HepG2 (cell line): ENCODE measurements around the gene HBA2. TPM values are rescaled to one million over a fixed set of nuclear protein-coding genes. Genes with fewer than 3 reads are reported as not detected.

Source experiments
- ATF2 ChIP-seq: sonication (generic); formaldehyde crosslinking; IDR thresholded peaks from 2 replicates; pipeline ENCODE4 v1.4.0; 2020; ENCODE audit warnings: missing genetic modification reagents
- ATF5 ChIP-seq: sonication (generic); formaldehyde crosslinking; IDR thresholded peaks from 2 replicates; pipeline ENCODE4 v1.4.0; 2020; ENCODE audit warnings: mild to moderate bottlenecking, low read depth, missing genetic modification reagents
- ATM ChIP-seq: fragments of 450-650 bp; IDR thresholded peaks from 2 replicates; pipeline ENCODE4 v1.7.1; 2017; ENCODE audit warnings: mild to moderate bottlenecking, borderline replicate concordance
- FOXO1 ChIP-seq: sonication (generic); formaldehyde crosslinking; IDR thresholded peaks from 2 replicates; pipeline ENCODE4 v1.4.0; 2020; ENCODE audit warnings: missing genetic modification reagents
- JUND ChIP-seq: sonication (generic); formaldehyde crosslinking; IDR thresholded peaks from 2 replicates; pipeline ENCODE4 v1.8.0; 2022; ENCODE audit warnings: mild to moderate bottlenecking, missing genetic modification reagents
- KLF11 ChIP-seq: IDR thresholded peaks from 2 replicates; pipeline ENCODE4 v1.6.1; 2016; ENCODE audit warnings: missing compliant biosample characterization
- KLF12 ChIP-seq: sonication (generic); formaldehyde crosslinking; IDR thresholded peaks from 2 replicates; pipeline ENCODE4 v1.4.0; 2020; ENCODE audit warnings: missing genetic modification reagents, borderline replicate concordance
- MYNN ChIP-seq: sonication (generic); formaldehyde crosslinking; IDR thresholded peaks from 2 replicates; pipeline ENCODE4 v1.4.0; 2020; ENCODE audit warnings: mild to moderate bottlenecking, low read depth, missing genetic modification reagents
- NFIB ChIP-seq: sonication (generic); formaldehyde crosslinking; IDR thresholded peaks from 2 replicates; pipeline ENCODE4 v1.9.0; 2021; ENCODE audit warnings: missing genetic modification reagents, mild to moderate bottlenecking, borderline replicate concordance
- NFYC ChIP-seq: IDR thresholded peaks from 2 replicates; pipeline ENCODE4 v1.6.1; 2016; ENCODE audit warnings: missing genetic modification reagents, missing compliant biosample characterization
- RXRB ChIP-seq: IDR thresholded peaks from 2 replicates; pipeline ENCODE4 v1.6.1; 2016; ENCODE audit warnings: borderline replicate concordance, missing genetic modification reagents, missing compliant biosample characterization
- SKIL ChIP-seq: sonication (generic); formaldehyde crosslinking; IDR thresholded peaks from 2 replicates; pipeline ENCODE4 v1.8.0; 2022; ENCODE audit warnings: missing genetic modification reagents, mild to moderate bottlenecking, moderate library complexity, borderline replicate concordance
- WIZ ChIP-seq: sonication (generic); formaldehyde crosslinking; IDR thresholded peaks from 2 replicates; pipeline ENCODE4 v1.5.1; 2020; ENCODE audit warnings: mild to moderate bottlenecking, missing genetic modification reagents
- ZBTB7B ChIP-seq: sonication (generic); formaldehyde crosslinking; IDR thresholded peaks from 2 replicates; pipeline ENCODE4 v1.4.0; 2020; ENCODE audit warnings: missing genetic modification reagents
- ZMAT5 ChIP-seq: sonication (generic); formaldehyde crosslinking; IDR thresholded peaks from 2 replicates; pipeline ENCODE4 v1.5.0; 2020; ENCODE audit warnings: mild to moderate bottlenecking, low read depth, missing genetic modification reagents, borderline replicate concordance
- ZNF275 ChIP-seq: sonication (generic); formaldehyde crosslinking; IDR thresholded peaks from 2 replicates; pipeline ENCODE4 v1.8.0; 2022; ENCODE audit warnings: missing genetic modification reagents, mild to moderate bottlenecking, inconsistent platforms, borderline replicate concordance
- ZNF317 ChIP-seq: sonication (generic); formaldehyde crosslinking; IDR thresholded peaks from 2 replicates; pipeline ENCODE4 v1.5.0; 2020; ENCODE audit warnings: mild to moderate bottlenecking, missing genetic modification reagents
- ZNF446 ChIP-seq: sonication (generic); formaldehyde crosslinking; IDR thresholded peaks from 2 replicates; pipeline ENCODE4 v1.5.0; 2020; ENCODE audit warnings: mild to moderate bottlenecking, missing genetic modification reagents
- ZNF496 ChIP-seq: sonication (generic); formaldehyde crosslinking; IDR thresholded peaks from 2 replicates; pipeline ENCODE4 v1.8.1; 2023; ENCODE audit warnings: mild to moderate bottlenecking, moderate library complexity, missing genetic modification reagents; ENCODE audit not compliant: insufficient replicate concordance
- ZNF549 ChIP-seq: sonication (generic); formaldehyde crosslinking; IDR thresholded peaks from 2 replicates; pipeline ENCODE4 v1.5.0; 2020; ENCODE audit warnings: missing genetic modification reagents
- ZNF615 ChIP-seq: sonication (generic); formaldehyde crosslinking; IDR thresholded peaks from 2 replicates; pipeline ENCODE4 v1.5.0; 2020; ENCODE audit warnings: mild to moderate bottlenecking, missing genetic modification reagents, borderline replicate concordance
- ZNF674 ChIP-seq: sonication (generic); formaldehyde crosslinking; IDR thresholded peaks from 2 replicates; pipeline ENCODE4 v1.5.0; 2020; ENCODE audit warnings: low read depth, mild to moderate bottlenecking, missing genetic modification reagents
- ZNF720 ChIP-seq: sonication (generic); formaldehyde crosslinking; IDR thresholded peaks from 2 replicates; pipeline ENCODE4 v1.4.0; 2020; ENCODE audit warnings: missing genetic modification reagents
- ZNF747 ChIP-seq: sonication (generic); formaldehyde crosslinking; IDR thresholded peaks from 2 replicates; pipeline ENCODE4 v1.8.1; 2023; ENCODE audit warnings: missing genetic modification reagents, mild to moderate bottlenecking, borderline replicate concordance
- ZNF879 ChIP-seq: sonication (generic); formaldehyde crosslinking; IDR thresholded peaks from 2 replicates; pipeline ENCODE4 v1.8.1; 2023; ENCODE audit warnings: missing genetic modification reagents
- ZSCAN20 ChIP-seq: sonication (generic); formaldehyde crosslinking; IDR thresholded peaks from 2 replicates; pipeline ENCODE4 v1.4.0; 2020; ENCODE audit warnings: missing genetic modification reagents, mild to moderate bottlenecking, borderline replicate concordance
- polyA plus RNA-seq, 8 experiments: library from polyadenylated mRNA; depleted of rRNA in 3 of 8; stranded (reverse) in 7 of 8; unstranded in 1 of 8; fragments of >200 nt; fragmentation: Illumina TruSeq in 4 of 8; extraction: Trizol in 4 of 8; gene quantifications; 2 replicates each; pipeline versions ENCODE4 v1.2.1 to v1.2.3, GENCODE V29; 2011 to 2016; ENCODE audit warnings: low read depth in 4 of 8, missing spikeins in 1 of 8, mixed read lengths in 1 of 8; ENCODE audit not compliant: insufficient read depth in 1 of 8
- total RNA-seq, 5 experiments: library from RNA; depleted of rRNA; stranded (reverse); fragments of >200 nt; fragmentation: Illumina TruSeq; extraction: Trizol; gene quantifications; 2 replicates each; pipeline ENCODE4 v1.2.3, GENCODE V29; 2016; ENCODE audit warnings: low read depth in 1 of 5

HBA2 gene
- total and polyA plus RNA-seq, 2 of the 13 experiments (the other 11 are each of a cell fraction or from before 2014, with no cell fraction given), result not detected

- no peak for TF ChIP-seq MYNN
- TF ChIP-seq ZMAT5 (CRISPR knock-in tag), result no peak
- no peak for TF ChIP-seq ATM
- no peak for TF ChIP-seq ZNF275 (CRISPR knock-in tag)
- TF ChIP-seq FOXO1 (CRISPR knock-in tag), result no peak
- TF ChIP-seq ZNF615 (CRISPR knock-in tag), result no peak
- TF ChIP-seq ZNF317 (CRISPR knock-in tag), result no peak
- TF ChIP-seq KLF12, result no peak
- no peak for TF ChIP-seq ZBTB7B (CRISPR knock-in tag)
- no peak for TF ChIP-seq WIZ (CRISPR knock-in tag)
- TF ChIP-seq ATF5 (CRISPR knock-in tag), result no peak
- TF ChIP-seq JUND (CRISPR knock-in tag), result 0 out of 2 replicates have a peak, but pooled peaks have one; percentile 31
- TF ChIP-seq ZNF720 (CRISPR knock-in tag), result no peak
- TF ChIP-seq ATF2, result no peak
- TF ChIP-seq NFIB, result no peak
- TF ChIP-seq ZNF674 (CRISPR knock-in tag), result no peak
- TF ChIP-seq RXRB (CRISPR knock-in tag), result peak; percentile 63; the same call in 1 of the 2 replicates
- TF ChIP-seq SKIL (CRISPR knock-in tag), result no peak
- no peak for TF ChIP-seq ZNF747 (CRISPR knock-in tag)
- no peak for TF ChIP-seq ZNF446 (CRISPR knock-in tag)
- no peak for TF ChIP-seq ZNF496 (CRISPR knock-in tag)
- TF ChIP-seq NFYC (CRISPR knock-in tag), result no peak
- no peak for TF ChIP-seq ZSCAN20 (CRISPR knock-in tag)
- no peak for TF ChIP-seq ZNF879 (CRISPR knock-in tag)
- TF ChIP-seq KLF11 (CRISPR knock-in tag), result no peak
- no peak for TF ChIP-seq ZNF549 (CRISPR knock-in tag)
Measured at GRCh38 chr16:162271-162991, 10.2 kb upstream of the HBA2 start (continued).
